Right atrium auricular region (tissue), 2 donors: ENCODE data around the gene MAP7D3. TPM values are rescaled to one million over a fixed set of nuclear protein-coding genes. Genes with fewer than 3 reads are reported as not detected.
A peak's percentile ranks its signal among the peaks of the same experiment; 100 is the strongest.
"Not testable (repeated sequence)": the region's sequence is repeated elsewhere in the genome, so short reads cannot be mapped to it uniquely, and the experiment has no call there.

Experiments
- DNase-seq: peaks from one replicate; pipeline ENCODE4 v3.0.0-alpha.2; 2019; ENCODE audit warnings: low spot score
- H3K27ac ChIP-seq, 2 donors: fragments of 200-600 bp; sonication (generic); 1 replicate in 1 of 2; 2 replicates in 1 of 2; pipeline ENCODE4 v1.5.1; 2016 to 2019
- H3K27me3 ChIP-seq, 2 donors: fragments of 200-600 bp; sonication (generic); one replicate each; pipeline versions ENCODE4 v1.5.1 to v1.6.0; 2017 to 2019
- H3K36me3 ChIP-seq: fragments of 200-600 bp; sonication (generic); one replicate; pipeline ENCODE4 v1.5.1; 2016
- H3K4me1 ChIP-seq, 2 donors: fragments of 200-600 bp; sonication (generic); one replicate each; pipeline versions ENCODE4 v1.5.1 to v1.6.0; 2017 to 2019
- H3K4me3 ChIP-seq, 2 donors: fragments of 200-600 bp; sonication (generic); 1 replicate in 1 of 2; 2 replicates in 1 of 2; pipeline ENCODE4 v1.5.1; 2017 to 2019; ENCODE audit warnings: mild to moderate bottlenecking in 1 of 2, moderate library complexity in 1 of 2
- H3K9me3 ChIP-seq, 2 donors: fragments of 200-600 bp; sonication (generic); one replicate each; pipeline ENCODE4 v1.5.1; 2019
- total RNA-seq, 2 donors: library from RNA; depleted of rRNA; stranded (reverse); fragments of >200 nt; gene quantifications; one replicate each; pipeline ENCODE4 v1.1.0, GENCODE V29; 2016
- TF ChIP-seq, protein P1 (sequence below), 2 donors: fragments of 200-600 bp; sonication (generic); IDR thresholded peaks; one replicate each; pipeline ENCODE4 v1.5.1; 2019; ENCODE audit warnings: antibody characterized with exemption in 2 of 2

Gene MAP7D3
- total RNA-seq, 2 donors from 2014 or later: 10.8 to 13.4 TPM

DNA sequence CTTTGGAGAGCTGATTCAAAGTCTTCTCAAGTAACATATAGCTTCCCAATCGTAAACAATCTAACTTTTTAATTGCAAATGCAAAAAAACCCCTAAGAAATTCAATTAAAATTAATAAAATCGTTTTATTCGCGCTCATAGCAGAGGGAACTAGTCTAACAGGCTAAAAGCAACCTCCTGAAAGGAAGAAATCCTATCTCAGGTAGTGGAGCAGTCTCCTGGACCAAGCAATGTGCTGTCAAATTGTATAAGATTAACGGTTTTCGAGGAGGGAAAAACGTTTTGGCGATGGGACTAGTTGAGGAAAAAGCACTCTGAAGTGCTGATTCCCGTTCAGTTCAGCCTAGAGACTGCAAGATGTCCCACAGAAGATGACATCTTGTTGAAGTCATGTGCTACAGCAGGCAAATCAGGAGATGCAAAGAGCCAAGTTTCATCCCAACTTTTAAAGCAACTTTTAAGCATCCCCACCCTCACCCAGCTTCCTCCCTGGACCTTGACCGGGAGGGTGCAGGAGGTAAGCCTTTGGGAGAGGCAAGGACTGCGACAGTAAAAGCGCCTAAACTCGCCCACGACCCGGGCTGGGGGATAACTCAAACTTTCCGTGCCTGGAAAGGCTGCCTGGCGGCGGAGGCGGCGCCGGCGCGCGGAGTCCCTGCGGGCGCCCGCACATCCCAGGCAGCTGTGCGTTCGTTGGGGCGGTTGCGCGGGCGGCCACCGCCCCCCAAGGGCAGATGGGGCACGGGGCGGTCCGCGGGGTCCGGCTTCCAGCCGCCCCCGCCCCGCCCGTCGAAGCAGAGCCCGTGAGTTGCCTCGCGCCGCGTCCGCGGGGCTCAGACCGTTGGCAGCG is 784 bp downstream of the MAP7D3 start:
- TF ChIP-seq, protein P1, sequence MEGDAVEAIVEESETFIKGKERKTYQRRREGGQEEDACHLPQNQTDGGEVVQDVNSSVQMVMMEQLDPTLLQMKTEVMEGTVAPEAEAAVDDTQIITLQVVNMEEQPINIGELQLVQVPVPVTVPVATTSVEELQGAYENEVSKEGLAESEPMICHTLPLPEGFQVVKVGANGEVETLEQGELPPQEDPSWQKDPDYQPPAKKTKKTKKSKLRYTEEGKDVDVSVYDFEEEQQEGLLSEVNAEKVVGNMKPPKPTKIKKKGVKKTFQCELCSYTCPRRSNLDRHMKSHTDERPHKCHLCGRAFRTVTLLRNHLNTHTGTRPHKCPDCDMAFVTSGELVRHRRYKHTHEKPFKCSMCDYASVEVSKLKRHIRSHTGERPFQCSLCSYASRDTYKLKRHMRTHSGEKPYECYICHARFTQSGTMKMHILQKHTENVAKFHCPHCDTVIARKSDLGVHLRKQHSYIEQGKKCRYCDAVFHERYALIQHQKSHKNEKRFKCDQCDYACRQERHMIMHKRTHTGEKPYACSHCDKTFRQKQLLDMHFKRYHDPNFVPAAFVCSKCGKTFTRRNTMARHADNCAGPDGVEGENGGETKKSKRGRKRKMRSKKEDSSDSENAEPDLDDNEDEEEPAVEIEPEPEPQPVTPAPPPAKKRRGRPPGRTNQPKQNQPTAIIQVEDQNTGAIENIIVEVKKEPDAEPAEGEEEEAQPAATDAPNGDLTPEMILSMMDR (IDR thresholded peaks at IDR 0.05): no peak
- H3K4me3 ChIP-seq: peak overlapping the region; percentile 50 to 70
- H3K4me1 ChIP-seq: no peaks in the 10 kb centered on the region
- H3K27ac ChIP-seq: peak overlapping the region; percentile 84 to 86
- H3K9me3 ChIP-seq: no peaks in the 10 kb centered on the region
- H3K36me3 ChIP-seq: no peaks in the 10 kb centered on the region
- H3K27me3 ChIP-seq: no peaks in the 10 kb centered on the region
- DNase-seq: no peak

DNA sequence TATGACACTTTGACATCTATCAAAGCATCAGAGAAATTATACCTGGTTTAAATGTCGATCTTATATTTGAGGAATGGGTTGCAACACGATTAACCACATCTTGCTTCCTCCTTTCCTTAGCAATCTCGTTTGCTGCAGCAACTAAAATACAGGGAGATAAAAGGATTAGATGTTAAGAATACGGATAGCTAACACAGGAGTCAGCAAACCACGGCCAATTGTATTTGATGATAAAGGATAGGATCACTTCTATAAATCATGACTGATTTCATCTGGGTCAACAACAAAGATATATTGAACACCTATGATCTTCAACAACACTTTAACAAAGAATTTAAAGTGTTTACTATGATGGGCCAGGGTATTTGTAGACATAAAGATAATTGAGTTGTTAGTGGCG is 5.0 kb downstream of the MAP7D3 start:
- H3K27ac ChIP-seq: no peak overlapping the region
- no peaks in the 10 kb centered on the region for H3K4me1 ChIP-seq
- no peaks in the 10 kb centered on the region for H3K9me3 ChIP-seq
- no peak overlapping the region for H3K4me3 ChIP-seq
- no peak for DNase-seq
- no peaks in the 10 kb centered on the region for H3K27me3 ChIP-seq
- TF ChIP-seq, protein P1 (IDR thresholded peaks at IDR 0.05): no peak
- peaks cover 8% of the 10 kb centered on the region for H3K36me3 ChIP-seq

DNA sequence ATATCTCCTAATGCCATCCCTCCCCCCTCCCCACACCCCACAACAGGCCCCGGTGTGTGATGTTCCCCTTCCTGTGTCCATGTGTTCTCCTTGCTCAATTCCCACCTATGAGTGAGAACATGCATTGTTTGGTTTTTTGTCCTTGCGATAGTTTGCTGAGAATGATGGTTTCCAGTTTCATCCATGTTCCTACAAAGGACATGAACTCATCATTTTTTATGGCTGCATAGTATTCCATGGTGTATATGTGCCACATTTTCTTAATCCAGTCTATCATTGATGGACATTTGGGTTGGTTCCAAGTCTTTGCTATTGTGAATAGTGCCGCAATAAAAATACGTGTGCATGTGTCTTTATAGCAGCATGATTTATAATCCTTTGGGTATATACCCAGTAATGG is 13.4 kb downstream of the MAP7D3 start:
- not testable (repeated sequence) for H3K9me3 ChIP-seq, H3K4me3 ChIP-seq, DNase-seq, H3K27ac ChIP-seq, H3K27me3 ChIP-seq, H3K4me1 ChIP-seq
- H3K36me3 ChIP-seq: peaks cover 18% of the 10 kb centered on the region

DNA sequence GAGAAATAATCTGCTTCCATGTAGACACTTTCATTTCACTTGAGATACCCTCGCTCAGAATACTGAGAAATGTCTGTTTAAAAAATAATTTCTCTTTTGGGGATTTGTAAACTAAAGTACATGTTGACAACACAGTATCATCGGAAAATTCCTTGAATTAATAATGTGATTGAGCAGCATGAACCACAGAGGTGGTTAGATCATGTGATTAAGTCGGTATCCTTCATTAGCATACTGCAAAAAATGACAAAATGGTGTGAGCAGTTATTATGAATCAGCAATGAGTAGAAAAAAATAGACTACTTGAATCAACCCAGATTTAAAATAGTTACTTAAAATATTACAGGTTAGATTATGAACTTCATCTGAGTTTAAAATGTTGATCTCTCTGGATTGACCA is 14.1 kb downstream of the MAP7D3 start:
- no peaks in the 10 kb centered on the region for H3K27me3 ChIP-seq
- peaks cover 19% of the 10 kb centered on the region for H3K36me3 ChIP-seq
- H3K4me3 ChIP-seq: no peak overlapping the region
- H3K27ac ChIP-seq: no peak overlapping the region
- no peaks in the 10 kb centered on the region for H3K9me3 ChIP-seq
- no peak for DNase-seq
- TF ChIP-seq, protein P1 (IDR thresholded peaks at IDR 0.05): no peak
- H3K4me1 ChIP-seq: no peaks in the 10 kb centered on the region

DNA sequence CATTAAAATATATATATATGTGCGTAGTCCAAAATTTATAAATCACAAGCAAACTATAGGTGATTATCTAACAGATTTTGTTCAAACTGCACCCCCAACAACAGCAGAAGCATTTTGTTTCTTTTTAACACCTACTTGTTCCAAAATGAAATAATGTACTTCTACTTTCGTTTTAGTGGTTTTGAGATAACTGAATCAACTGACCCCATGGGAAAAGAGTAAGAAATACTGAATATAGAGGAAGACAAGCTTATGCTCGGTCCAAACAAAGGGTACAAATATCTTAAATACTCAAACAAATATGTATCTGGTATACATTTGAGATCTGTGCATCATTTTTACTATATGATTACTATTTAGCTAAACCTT is 22.4 kb downstream of the MAP7D3 start:
- H3K4me1 ChIP-seq: no peaks in the 10 kb centered on the region
- H3K27me3 ChIP-seq: no peaks in the 10 kb centered on the region
- H3K4me3 ChIP-seq: no peak overlapping the region
- no peak overlapping the region for H3K27ac ChIP-seq
- no peak for DNase-seq
- H3K36me3 ChIP-seq: peaks cover 11% of the 10 kb centered on the region
- TF ChIP-seq, protein P1 (IDR thresholded peaks at IDR 0.05): no peak
- H3K9me3 ChIP-seq: no peaks in the 10 kb centered on the region

DNA sequence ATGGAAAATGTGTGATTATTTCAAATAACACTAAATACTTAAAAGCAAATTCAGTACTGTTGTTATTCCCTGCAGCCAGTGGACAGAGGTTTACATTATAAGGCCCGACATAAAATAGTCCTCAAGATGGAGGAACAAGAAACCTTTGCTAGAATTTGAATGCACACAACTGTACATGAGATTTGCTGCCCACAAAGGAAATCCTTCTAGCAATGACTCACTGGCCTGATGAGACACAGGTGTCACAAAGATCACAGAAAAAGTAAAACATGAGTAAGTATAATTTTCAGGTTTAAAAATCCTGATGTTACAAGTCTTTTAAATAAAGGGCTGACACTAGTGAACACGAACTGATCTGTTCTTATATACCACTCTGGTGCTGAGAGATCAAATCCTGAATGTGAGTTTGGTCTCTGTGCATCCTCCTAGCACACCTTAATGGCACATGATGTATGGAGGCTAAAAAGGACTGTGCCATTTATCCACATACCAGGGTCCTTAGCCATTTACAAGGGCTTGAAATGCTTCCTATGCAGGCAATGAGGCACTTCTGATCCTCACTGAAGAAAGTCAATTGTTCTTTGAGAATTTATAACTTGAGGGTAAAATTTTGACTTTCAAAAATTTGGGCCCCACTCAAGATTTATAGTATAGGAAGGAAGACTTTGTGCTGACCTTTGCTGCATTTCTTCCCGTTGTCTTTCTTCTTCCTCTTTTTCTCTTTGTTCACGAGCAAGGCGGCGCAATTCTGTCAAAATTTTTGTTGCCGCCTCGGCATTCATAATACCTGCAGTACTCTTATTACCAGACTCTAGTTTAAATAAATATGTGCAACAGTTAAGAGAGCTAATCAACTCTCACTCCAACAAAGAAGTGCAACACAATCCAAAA is 23.0 kb downstream of the MAP7D3 start:
- Histone ChIP-seq H3K4me3 (no peak overlapping the region), H3K27me3 (no peaks in the 10 kb centered on the region), H3K4me1 (no peaks in the 10 kb centered on the region), H3K36me3 (peaks cover 10% of the 10 kb centered on the region), H3K9me3 (no peaks in the 10 kb centered on the region), H3K27ac (no peak overlapping the region)
- TF ChIP-seq, protein P1 (IDR thresholded peaks at IDR 0.05): no peak
- DNase-seq: no peak
